GM10248 (cell line): Measurements from ENCODE around the gene LCA5.

Experiments
- CTCF ChIA-PET: fragments of 300-600 bp; sonication (Branson Sonifier 250); formaldehyde crosslinking; extraction: SDS; loops from one replicate; lab custom pipeline; 2021; ENCODE audit warnings: antibody characterized with exemption; lab: Yijun Ruan, JAX
- POLR2A ChIA-PET: fragments of 350-650 bp; sonication (Branson Sonifier 250); formaldehyde crosslinking; extraction: SDS; loops from one replicate; lab custom pipeline; 2020; ENCODE audit warnings: antibody characterized with exemption; lab: Yijun Ruan, JAX
- DNase-seq: peaks from one replicate; pipeline ENCODE4 v3.0.0; 2012; ENCODE audit errors: extremely low spot score
- TF ChIP-seq, protein P1 (sequence below): IDR thresholded peaks from 2 replicates; pipeline ENCODE4 v1.5.1; 2012; ENCODE audit warnings: mild to moderate bottlenecking, low read depth; ENCODE audit errors: extremely low read depth, missing control alignments, control extremely low read depth

The LCA5 gene

DNA sequence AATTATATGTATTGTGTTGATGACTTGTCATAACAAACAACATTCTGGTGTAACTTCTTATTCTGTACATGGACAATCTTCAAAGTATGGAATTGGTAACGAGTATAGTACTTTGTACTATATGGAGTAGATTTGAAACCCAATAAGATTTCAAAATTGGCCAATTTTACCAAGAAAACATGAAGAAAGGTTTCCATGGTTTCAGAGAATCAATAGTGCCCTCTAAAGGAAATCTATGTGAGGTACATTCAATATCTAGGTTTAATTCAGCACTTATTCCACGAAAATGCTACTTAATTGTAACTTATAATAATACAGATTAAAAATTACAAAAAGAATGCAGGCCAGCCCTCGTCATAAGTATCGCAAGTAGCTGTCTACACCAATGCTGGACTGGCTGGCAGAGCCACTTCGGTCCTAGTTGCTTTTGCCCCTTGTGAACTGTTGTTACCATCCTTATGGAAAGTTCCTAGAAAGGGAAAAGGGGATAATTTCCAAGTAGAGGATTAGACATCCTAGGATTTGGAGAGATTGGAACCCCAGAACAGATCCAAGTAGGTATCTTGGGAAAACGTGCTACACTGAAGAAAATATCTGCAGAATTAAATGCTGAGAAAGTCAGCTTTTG, 70.9 kb downstream of the LCA5 start:
- TF ChIP-seq, protein P1, sequence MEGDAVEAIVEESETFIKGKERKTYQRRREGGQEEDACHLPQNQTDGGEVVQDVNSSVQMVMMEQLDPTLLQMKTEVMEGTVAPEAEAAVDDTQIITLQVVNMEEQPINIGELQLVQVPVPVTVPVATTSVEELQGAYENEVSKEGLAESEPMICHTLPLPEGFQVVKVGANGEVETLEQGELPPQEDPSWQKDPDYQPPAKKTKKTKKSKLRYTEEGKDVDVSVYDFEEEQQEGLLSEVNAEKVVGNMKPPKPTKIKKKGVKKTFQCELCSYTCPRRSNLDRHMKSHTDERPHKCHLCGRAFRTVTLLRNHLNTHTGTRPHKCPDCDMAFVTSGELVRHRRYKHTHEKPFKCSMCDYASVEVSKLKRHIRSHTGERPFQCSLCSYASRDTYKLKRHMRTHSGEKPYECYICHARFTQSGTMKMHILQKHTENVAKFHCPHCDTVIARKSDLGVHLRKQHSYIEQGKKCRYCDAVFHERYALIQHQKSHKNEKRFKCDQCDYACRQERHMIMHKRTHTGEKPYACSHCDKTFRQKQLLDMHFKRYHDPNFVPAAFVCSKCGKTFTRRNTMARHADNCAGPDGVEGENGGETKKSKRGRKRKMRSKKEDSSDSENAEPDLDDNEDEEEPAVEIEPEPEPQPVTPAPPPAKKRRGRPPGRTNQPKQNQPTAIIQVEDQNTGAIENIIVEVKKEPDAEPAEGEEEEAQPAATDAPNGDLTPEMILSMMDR: peak; percentile 22
- peak; percentile 17 for DNase-seq
- ChIA-PET POLR2A (no interaction called here), CTCF (interaction anchor here (0.7 to 2.3 kb wide), 12 partner anchors 10 to 423 kb away, joined by 3 to 11 read pairs (median 4); partner anchors contain the start of genes LCA5 and PHIP)

DNA sequence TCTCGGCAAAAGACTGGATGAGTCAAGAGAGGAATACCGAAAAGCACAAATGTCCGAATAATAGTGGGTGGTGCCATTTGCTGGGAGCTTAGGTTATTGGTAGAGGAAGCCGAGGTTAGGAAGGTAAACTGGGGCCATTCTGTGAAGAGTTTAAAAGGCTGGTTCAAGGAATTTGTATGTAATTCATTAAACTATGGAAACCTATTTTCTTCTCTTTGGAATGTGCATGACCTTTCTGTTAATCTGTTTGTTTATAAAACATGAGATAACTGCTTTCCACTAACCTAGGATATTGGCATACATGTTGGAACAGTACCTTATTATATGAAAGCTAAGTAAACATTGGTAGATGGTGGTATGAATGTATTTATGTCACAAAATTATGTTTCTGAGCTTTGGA, 71.8 kb downstream of the LCA5 start:
- ChIA-PET CTCF (interaction anchor here (0.9 to 1.2 kb wide), 3 partner anchors 12 to 389 kb away, joined by 3 to 4 read pairs (median 3); no protein-coding TSS in a partner anchor), POLR2A (no interaction called here)
- no peak for DNase-seq
- TF ChIP-seq, protein P1: no peak

DNA sequence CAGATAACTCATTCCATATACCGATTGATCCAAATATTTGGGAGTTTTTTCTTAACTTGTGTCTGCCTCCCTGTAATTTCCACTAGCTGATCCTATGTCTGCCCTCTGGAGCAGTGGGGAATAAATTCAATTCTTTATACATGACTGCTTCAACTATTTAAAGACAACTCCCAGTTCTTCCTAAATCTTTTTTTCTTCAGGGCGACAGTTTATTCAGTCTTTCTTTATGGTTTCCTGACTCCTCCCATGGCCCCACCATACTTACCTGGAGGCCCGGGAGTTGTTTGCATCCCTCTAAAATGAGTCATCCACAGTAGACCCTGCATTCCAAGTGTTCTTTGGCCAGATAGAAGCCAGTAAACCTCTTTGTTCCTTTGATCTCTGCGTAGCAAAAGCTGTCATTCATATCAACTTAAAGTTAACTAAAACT, 73.6 kb downstream of the LCA5 start:
- POLR2A ChIA-PET: no interaction called here
- CTCF ChIA-PET: interaction anchor here (1.1 kb wide), 2 partner anchors 12 to 23 kb away, joined by 3 to 4 read pairs; no protein-coding TSS in a partner anchor
- DNase-seq: no peak
- TF ChIP-seq, protein P1: no peak

DNA sequence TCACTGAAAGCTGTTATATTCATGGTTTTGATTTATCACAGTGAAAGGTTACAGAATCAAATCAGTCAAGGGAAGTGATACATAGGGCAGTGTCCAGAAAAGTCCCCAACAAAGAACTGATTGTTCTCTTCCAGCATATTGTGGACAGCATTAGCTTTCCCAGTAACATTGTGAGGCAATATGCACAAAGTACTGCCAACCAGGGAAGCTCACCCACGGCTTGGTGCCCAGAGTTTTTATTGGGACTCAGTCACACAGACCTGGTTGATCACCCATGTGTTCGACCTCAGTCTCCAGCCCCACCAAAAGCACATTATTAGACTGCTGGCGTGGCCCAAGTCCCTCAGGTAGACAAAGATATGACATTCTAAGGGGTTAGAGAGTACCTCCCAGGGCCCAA, 76.0 kb downstream of the LCA5 start:
- ChIA-PET CTCF (no interaction called here), POLR2A (no interaction called here)
- no peak for DNase-seq
- TF ChIP-seq, protein P1: no peak

DNA sequence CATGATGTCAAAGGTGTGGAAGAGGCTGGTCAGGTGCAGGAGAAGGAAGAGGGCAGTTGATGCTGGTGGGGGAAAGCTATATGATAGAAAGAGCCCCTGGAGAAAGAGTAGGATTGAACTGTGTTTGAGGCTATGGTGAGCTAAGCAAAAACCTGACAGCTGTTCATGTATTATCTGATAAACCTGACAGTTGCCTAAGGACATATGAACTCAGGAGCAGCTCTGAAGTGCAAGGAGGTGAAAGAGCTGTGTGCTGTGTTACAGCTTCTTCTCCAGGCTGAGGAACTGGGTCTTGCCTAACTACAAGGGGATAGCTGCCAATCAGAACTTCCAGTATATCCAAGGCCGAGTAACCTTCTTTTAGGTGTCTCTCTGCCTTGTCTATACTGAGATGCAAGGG, 81.8 kb downstream of the LCA5 start:
- POLR2A ChIA-PET: no interaction called here
- TF ChIP-seq, protein P1: no peak
- DNase-seq: no peak
- CTCF ChIA-PET: no interaction called here

DNA sequence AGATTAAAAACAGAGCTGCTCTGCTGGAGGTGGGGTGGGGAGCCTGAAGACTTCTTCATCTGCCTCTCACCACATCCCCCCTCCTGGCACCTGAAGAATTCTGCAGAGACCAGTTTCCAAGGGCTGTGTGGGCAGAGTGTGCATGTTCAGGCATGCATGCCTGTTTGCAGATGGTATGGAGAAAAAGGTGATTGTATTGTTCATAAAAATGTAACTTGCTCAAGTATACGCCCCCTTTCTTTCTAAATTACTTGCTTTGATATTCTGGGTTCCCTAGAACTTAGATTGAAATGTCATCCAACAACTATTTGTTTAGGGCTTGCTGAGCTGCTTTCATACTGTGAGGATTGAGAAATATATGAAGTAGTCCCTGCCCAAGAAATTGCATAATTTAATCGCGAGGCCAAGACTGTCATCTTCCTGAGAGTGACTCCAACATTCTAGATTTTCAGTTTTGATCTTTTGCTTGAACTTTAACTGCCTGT, 83.6 kb downstream of the LCA5 start:
- POLR2A ChIA-PET: no interaction called here
- CTCF ChIA-PET: interaction anchor here (1.4 to 2.0 kb wide), 3 partner anchors 12 to 17 kb away, joined by 4 to 9 read pairs (median 6); no protein-coding TSS in a partner anchor
- TF ChIP-seq, protein P1: no peak
- DNase-seq: no peak
